GM18498 (cell line): ENCODE data around the gene SHROOM1.

Experiments
- ATAC-seq: cut with Tn5 transposase; IDR thresholded peaks from one replicate; pipeline ENCODE4 v1.9.1; 2021; ENCODE audit warnings: mild to moderate bottlenecking, moderate library complexity; ENCODE audit not compliant: unreplicated experiment

Gene SHROOM1

GRCh38 chr5:132854301-132854700 lies 23.9 kb upstream of the SHROOM1 start:
- no peak for ATAC-seq

GRCh38 chr5:132853790-132854189 lies 23.3 kb upstream of the SHROOM1 start:
- no peak for ATAC-seq

- ATAC-seq: no peak
Measured at GRCh38 chr5:132853323-132853722, 22.9 kb upstream of the SHROOM1 start.

GRCh38 chr5:132850066-132850465 lies 19.6 kb upstream of the SHROOM1 start:
- ATAC-seq: no peak

- ATAC-seq: no peak
Measured at GRCh38 chr5:132849347-132849746, 18.9 kb upstream of the SHROOM1 start.

- ATAC-seq: no peak
Measured at GRCh38 chr5:132848270-132848669, 17.8 kb upstream of the SHROOM1 start.

- no peak for ATAC-seq
Measured at GRCh38 chr5:132841305-132841704, 10.9 kb upstream of the SHROOM1 start.

- ATAC-seq: no peak
Measured at GRCh38 chr5:132840896-132841295, 10.4 kb upstream of the SHROOM1 start.

GRCh38 chr5:132840313-132840712 lies 9.9 kb upstream of the SHROOM1 start:
- ATAC-seq: no peak

GRCh38 chr5:132839426-132840301 lies 9.2 kb upstream of the SHROOM1 start:
- ATAC-seq: no peak

- no peak for ATAC-seq
Measured at GRCh38 chr5:132838516-132839282, 8.3 kb upstream of the SHROOM1 start.

GRCh38 chr5:132837868-132838267 lies 7.4 kb upstream of the SHROOM1 start:
- no peak for ATAC-seq

- no peak for ATAC-seq
Measured at GRCh38 chr5:132836852-132837251, 6.4 kb upstream of the SHROOM1 start.

GRCh38 chr5:132834057-132834456 lies 3.6 kb upstream of the SHROOM1 start:
- ATAC-seq: no peak

GRCh38 chr5:132832612-132833011 lies 2.2 kb upstream of the SHROOM1 start:
- ATAC-seq: no peak

- no peak for ATAC-seq
Measured at GRCh38 chr5:132831095-132831860, 831 bp upstream of the SHROOM1 start.

- ATAC-seq: peak; percentile 80
Measured at GRCh38 chr5:132829742-132830435, 558 bp downstream of the SHROOM1 start.

GRCh38 chr5:132828846-132829494 lies 1.5 kb downstream of the SHROOM1 start:
- no peak for ATAC-seq

- ATAC-seq: no peak
Measured at GRCh38 chr5:132827943-132828673, 2.3 kb downstream of the SHROOM1 start.
